ENCODE measurements around the gene GOLIM4. TPM values are rescaled to one million over a fixed set of nuclear protein-coding genes. Genes with fewer than 3 reads are reported as not detected.

The GOLIM4 gene
- total and polyA plus RNA-seq, 2 of the 13 experiments (the other 11 are each of a cell fraction or from before 2014, with no cell fraction given) = 10.9 to 47.7 TPM

DNA sequence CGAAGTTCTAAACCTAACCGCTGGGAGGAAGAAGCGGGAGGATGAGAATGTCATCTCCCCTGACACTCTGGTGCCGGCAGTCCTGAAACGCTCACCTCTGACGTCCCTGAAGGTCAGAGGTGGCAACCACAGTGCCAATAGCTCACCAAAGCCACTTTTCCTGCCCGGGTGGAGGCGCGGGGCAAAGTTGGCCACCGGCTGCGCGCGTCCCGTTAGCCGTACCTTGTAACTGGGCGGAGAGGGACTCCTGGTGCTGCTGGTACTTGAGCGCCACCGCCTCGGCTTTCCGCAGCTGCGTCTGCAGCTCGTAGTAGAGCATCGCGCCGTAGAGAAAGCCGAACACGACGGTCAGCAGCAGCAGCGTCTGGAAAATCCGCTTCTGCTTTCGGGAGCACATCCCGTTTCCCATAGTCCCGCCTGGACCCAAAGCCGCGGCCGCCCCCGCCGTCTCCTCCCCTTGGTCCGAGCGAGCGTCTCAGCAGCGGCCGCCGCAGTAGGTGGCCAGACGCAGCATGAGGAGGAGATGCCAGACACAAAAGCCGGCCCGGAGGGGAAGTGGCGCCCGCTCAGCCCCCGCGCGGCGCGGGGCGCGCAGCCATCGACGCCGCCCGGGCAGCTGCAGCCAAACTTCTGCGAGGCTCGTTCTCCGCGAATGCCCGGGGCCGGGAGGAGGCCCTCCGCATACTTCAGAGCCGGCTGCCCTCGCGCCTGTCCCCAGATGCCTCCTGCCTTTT, 680 bp downstream of the GOLIM4 start (continued):
- TF ChIP-seq SNAPC2 (CRISPR knock-in tag; IDR thresholded peaks at IDR 0.05) = no peak
- TF ChIP-seq GABPA (IDR thresholded peaks at IDR 0.05; ENCODE audit: low read depth, low read length) = no peak
- no peak for TF ChIP-seq GABPA (CRISPR knock-in tag; IDR thresholded peaks at IDR 0.05; ENCODE audit: low read depth)
- TF ChIP-seq TBL1XR1 (IDR thresholded peaks at IDR 0.05; ENCODE audit: borderline replicate concordance, low read length, partially characterized antibody) = no peak
- TF ChIP-seq ZNF720 (CRISPR knock-in tag; IDR thresholded peaks at IDR 0.05) = no peak
- TF ChIP-seq ARID5B (CRISPR knock-in tag; IDR thresholded peaks at IDR 0.05) = no peak; the same call in 1 of the 2 replicates
- no peak for TF ChIP-seq ISX (CRISPR knock-in tag; conservative IDR thresholded peaks at IDR 0.05)
- TF ChIP-seq ZNF547 (CRISPR knock-in tag; IDR thresholded peaks at IDR 0.05) = no peak
- no peak for TF ChIP-seq MYNN (CRISPR knock-in tag; IDR thresholded peaks at IDR 0.05; ENCODE audit: low read depth)
- no peak for TF ChIP-seq SRY (CRISPR knock-in tag; IDR thresholded peaks at IDR 0.05)
- no peak for TF ChIP-seq ZNF281 (CRISPR knock-in tag; IDR thresholded peaks at IDR 0.05; ENCODE audit: borderline replicate concordance)
- no peak for TF ChIP-seq ZBTB25 (CRISPR knock-in tag; IDR thresholded peaks at IDR 0.05)
- TF ChIP-seq KDM3A (CRISPR knock-in tag; IDR thresholded peaks at IDR 0.05; ENCODE audit: low read depth) = no peak
- TF ChIP-seq, protein P1, sequence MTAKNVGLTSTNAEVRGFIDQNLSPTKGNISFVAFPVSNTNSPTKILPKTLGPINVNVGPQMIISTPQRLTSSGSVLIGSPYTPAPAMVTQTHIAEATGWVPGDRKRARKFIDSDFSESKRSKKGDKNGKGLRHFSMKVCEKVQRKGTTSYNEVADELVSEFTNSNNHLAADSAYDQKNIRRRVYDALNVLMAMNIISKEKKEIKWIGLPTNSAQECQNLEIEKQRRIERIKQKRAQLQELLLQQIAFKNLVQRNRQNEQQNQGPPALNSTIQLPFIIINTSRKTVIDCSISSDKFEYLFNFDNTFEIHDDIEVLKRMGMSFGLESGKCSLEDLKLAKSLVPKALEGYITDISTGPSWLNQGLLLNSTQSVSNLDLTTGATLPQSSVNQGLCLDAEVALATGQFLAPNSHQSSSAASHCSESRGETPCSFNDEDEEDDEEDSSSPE (CRISPR knock-in tag; IDR thresholded peaks at IDR 0.05) = no peak
- TF ChIP-seq ZNF501 (CRISPR knock-in tag; IDR thresholded peaks at IDR 0.05) = no peak
- TF ChIP-seq PRPF4 (IDR thresholded peaks at IDR 0.05; ENCODE audit: low read depth, low read length, poor library complexity, severe bottlenecking) = no peak
- no peak for TF ChIP-seq ZNF773 (CRISPR knock-in tag; IDR thresholded peaks at IDR 0.05; ENCODE audit: borderline replicate concordance)
- no peak for TF ChIP-seq CHD2 (IDR thresholded peaks at IDR 0.05; ENCODE audit: low read depth, low read length)
- no peak for TF ChIP-seq KDM6A (CRISPR knock-in tag; IDR thresholded peaks at IDR 0.05; ENCODE audit: low read depth)
- TF ChIP-seq HOXA7 (CRISPR knock-in tag; IDR thresholded peaks at IDR 0.05) = no peak
- no peak for TF ChIP-seq FOXP1 (IDR thresholded peaks at IDR 0.05)
- TF ChIP-seq FOXP1 (CRISPR knock-in tag; IDR thresholded peaks at IDR 0.05) = no peak
- peak; percentile 31; the same call in 1 of the 2 replicates for TF ChIP-seq RFXAP (CRISPR knock-in tag; IDR thresholded peaks at IDR 0.05; ENCODE audit: borderline replicate concordance)

All from HepG2 (cell line).